Measurements from ENCODE around the gene FPR2.

The FPR2 gene, protein sequence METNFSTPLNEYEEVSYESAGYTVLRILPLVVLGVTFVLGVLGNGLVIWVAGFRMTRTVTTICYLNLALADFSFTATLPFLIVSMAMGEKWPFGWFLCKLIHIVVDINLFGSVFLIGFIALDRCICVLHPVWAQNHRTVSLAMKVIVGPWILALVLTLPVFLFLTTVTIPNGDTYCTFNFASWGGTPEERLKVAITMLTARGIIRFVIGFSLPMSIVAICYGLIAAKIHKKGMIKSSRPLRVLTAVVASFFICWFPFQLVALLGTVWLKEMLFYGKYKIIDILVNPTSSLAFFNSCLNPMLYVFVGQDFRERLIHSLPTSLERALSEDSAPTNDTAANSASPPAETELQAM

GRCh38 chr19:51760697-51761356 lies at the start of gene FPR2:
FPR2 (plus strand) TSS chr19:51761180; CDS start chr19:51768659, 7,479 bp downstream.
- Histone ChIP-seq H3K27ac (no peak within 1 kb of the TSS), H3K4me3 (IDR thresholded peaks at IDR 0.05; ENCODE audit: insufficient read depth, low read depth, low read length) (no peak within 1 kb of the TSS), H4K20me1 (ENCODE audit: insufficient read depth) (no peaks in the 10 kb centered on the region), H3K9ac (no peak within 1 kb of the TSS), H3K79me2 (ENCODE audit: insufficient read depth, low read depth) (no peaks in the 10 kb centered on the region), H3K36me3 (ENCODE audit: insufficient read depth) (no peaks in the 10 kb centered on the region), H2AFZ (ENCODE audit: low read depth) (no peak within 1 kb of the TSS), H3K4me1 (ENCODE audit: low read depth, poor library complexity, severe bottlenecking) (no peaks in the 10 kb centered on the region), H3K27me3 (ENCODE audit: insufficient read depth, low read depth) (no peaks in the 10 kb centered on the region), H3K4me2 (no peak within 1 kb of the TSS)
- no peak for TF ChIP-seq CTCF (conservative IDR thresholded peaks at IDR 0.05; ENCODE audit: low read depth, low read length)

- Histone ChIP-seq H3K27me3 (ENCODE audit: insufficient read depth, low read depth) (no peaks in the 10 kb centered on the region), H3K4me2 (no peak overlapping the region)
- no peak for TF ChIP-seq CTCF (conservative IDR thresholded peaks at IDR 0.05; ENCODE audit: low read depth, low read length)
Measured at GRCh38 chr19:51711702-51712101, 49.3 kb upstream of the FPR2 start.

GRCh38 chr19:51712461-51713081 lies 48.4 kb upstream of the FPR2 start:
- no peak overlapping the region for H3K4me2 ChIP-seq
- H4K20me1 ChIP-seq (ENCODE audit: insufficient read depth): no peaks in the 10 kb centered on the region
- H2AFZ ChIP-seq (ENCODE audit: low read depth): no peak overlapping the region
- no peaks in the 10 kb centered on the region for H3K27me3 ChIP-seq (ENCODE audit: insufficient read depth, low read depth)
- H3K27ac ChIP-seq: no peak overlapping the region
- H3K4me3 ChIP-seq (IDR thresholded peaks at IDR 0.05; ENCODE audit: insufficient read depth, low read depth, low read length): no peak overlapping the region
- H3K4me1 ChIP-seq (ENCODE audit: low read depth, poor library complexity, severe bottlenecking): no peaks in the 10 kb centered on the region
- H3K79me2 ChIP-seq (ENCODE audit: insufficient read depth, low read depth): no peaks in the 10 kb centered on the region
- no peak for TF ChIP-seq CTCF (conservative IDR thresholded peaks at IDR 0.05; ENCODE audit: low read depth, low read length)
- H3K36me3 ChIP-seq (ENCODE audit: insufficient read depth): no peaks in the 10 kb centered on the region
- no peak overlapping the region for H3K9ac ChIP-seq

More at GRCh38 chr19:51711702-51712101, 49.3 kb upstream of the FPR2 start:
- H3K27ac ChIP-seq: no peak overlapping the region
- no peaks in the 10 kb centered on the region for H3K4me1 ChIP-seq (ENCODE audit: low read depth, poor library complexity, severe bottlenecking)
- no peak overlapping the region for H2AFZ ChIP-seq (ENCODE audit: low read depth)
- no peak overlapping the region for H3K4me3 ChIP-seq (IDR thresholded peaks at IDR 0.05; ENCODE audit: insufficient read depth, low read depth, low read length)
- H4K20me1 ChIP-seq (ENCODE audit: insufficient read depth): no peaks in the 10 kb centered on the region
- no peaks in the 10 kb centered on the region for H3K79me2 ChIP-seq (ENCODE audit: insufficient read depth, low read depth)
- H3K9ac ChIP-seq: no peak overlapping the region
- H3K36me3 ChIP-seq (ENCODE audit: insufficient read depth): no peaks in the 10 kb centered on the region

DNA sequence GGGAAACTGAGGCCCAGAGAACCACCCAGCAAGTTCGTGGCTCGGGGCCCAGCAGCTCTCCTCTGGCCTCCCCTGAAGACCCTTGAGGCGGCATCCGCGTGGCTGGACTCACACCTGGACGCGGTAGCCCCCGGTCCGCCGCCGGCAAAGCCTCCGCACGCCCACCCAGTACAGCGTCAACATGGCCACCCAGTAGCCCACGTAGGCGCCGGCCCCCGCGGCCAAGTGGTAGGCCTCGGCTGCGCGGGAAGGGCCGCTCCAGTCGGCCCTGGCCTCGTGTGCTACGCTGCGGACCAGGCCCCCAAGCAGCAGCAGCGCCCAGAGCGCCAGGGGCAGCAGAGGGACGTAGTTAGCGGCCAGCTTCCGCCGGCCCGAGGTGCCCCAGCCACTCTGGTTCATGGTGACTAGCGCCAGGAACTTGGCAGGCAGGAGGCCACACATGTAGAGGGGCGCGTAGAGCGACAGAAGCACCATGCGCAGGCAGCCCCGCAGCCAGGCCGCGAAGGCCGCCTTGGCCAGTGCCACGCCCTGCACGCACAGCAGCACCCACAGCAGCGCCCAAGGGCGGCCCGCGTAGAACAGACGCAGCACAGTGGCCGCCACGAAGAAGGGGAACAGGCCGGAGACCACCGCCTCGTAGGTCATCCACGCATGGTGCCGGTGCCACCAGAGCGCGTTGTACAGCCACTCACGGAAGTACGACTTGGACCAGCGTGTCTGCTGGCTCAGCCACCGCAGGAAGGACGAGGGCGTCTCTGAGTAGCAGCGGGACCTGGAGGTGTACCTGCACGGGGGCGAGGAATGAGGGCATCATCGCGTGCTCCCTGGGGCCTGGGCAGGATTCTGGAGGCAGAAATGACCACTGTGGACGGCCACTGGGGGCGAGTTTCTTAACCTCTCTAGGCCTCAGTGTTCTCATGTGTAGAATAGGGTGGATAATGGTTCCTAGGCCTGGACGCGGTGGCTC lies 47.4 kb upstream of the FPR2 start:
- no peak overlapping the region for H3K4me2 ChIP-seq
- H3K4me3 ChIP-seq (IDR thresholded peaks at IDR 0.05; ENCODE audit: insufficient read depth, low read depth, low read length): no peak overlapping the region
- H3K36me3 ChIP-seq (ENCODE audit: insufficient read depth): no peaks in the 10 kb centered on the region
- no peaks in the 10 kb centered on the region for H3K79me2 ChIP-seq (ENCODE audit: insufficient read depth, low read depth)
- H3K27ac ChIP-seq: no peak overlapping the region
- H3K27me3 ChIP-seq (ENCODE audit: insufficient read depth, low read depth): no peaks in the 10 kb centered on the region
- no peak for TF ChIP-seq CTCF (conservative IDR thresholded peaks at IDR 0.05; ENCODE audit: low read depth, low read length)
- H2AFZ ChIP-seq (ENCODE audit: low read depth): no peak overlapping the region
- no peaks in the 10 kb centered on the region for H4K20me1 ChIP-seq (ENCODE audit: insufficient read depth)
- H3K4me1 ChIP-seq (ENCODE audit: low read depth, poor library complexity, severe bottlenecking): no peaks in the 10 kb centered on the region
- no peak overlapping the region for H3K9ac ChIP-seq
